HG02759 (cell line): ENCODE measurements around the gene CYCS.

Source experiments
- ATAC-seq: cut with Tn5 transposase; IDR thresholded peaks from one replicate; pipeline ENCODE4 v1.9.1; 2021; ENCODE audit warnings: mild to moderate bottlenecking, moderate library complexity; ENCODE audit not compliant: unreplicated experiment

Gene CYCS

GRCh38 chr7:25075459-25075858 lies 49.6 kb downstream of the CYCS start:
- no peak for ATAC-seq

DNA sequence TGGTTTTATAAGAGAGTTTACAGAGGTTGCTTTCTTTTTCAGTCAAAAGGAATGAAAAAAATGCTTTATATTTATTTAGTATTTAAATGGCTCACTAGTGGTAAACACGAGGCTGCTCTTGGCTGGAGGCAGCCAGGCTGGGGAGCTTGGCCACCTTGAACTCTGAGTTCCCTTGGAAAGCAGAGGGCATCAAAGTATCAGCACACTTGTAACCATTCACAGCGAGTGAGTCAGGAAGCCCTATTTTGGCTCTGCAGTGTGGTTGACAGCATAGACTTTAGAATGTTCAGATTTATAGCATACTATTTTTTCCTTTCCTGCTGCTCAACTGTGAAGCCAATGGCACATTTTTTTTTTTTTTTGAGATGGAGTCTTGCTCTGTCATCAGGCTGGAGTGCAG lies 51.6 kb downstream of the CYCS start:
- no peak for ATAC-seq
